GM18951 (cell line): ENCODE results near the gene EEF1G.
"Not testable (repeated sequence)": the region's sequence is repeated elsewhere in the genome, so short reads cannot be mapped to it uniquely, and the experiment has no call there.

Source experiments
- POLR2A ChIP-seq: IDR thresholded peaks from 4 replicates; pipeline ENCODE4 v1.6.1; 2011; ENCODE audit warnings: mild to moderate bottlenecking; ENCODE audit not compliant: insufficient read length, insufficient read depth; ENCODE audit errors: extremely low read depth
- in situ Hi-C: fragments of 300-500 bp; cut with MboI; formaldehyde crosslinking; loops from one replicate; pipeline ENCODE4 v1.12.0; 2022; ENCODE audit warnings: low sequenced_read_pairs, mixed read lengths, inconsistent platforms; ENCODE audit not compliant: unreplicated experiment

Gene EEF1G

GRCh38 chr11:62599069-62599696 is 25.5 kb upstream of the EEF1G start:
- in situ Hi-C loops: no loop called here
- no peak for TF ChIP-seq POLR2A

GRCh38 chr11:62595124-62595523 is 21.4 kb upstream of the EEF1G start:
- in situ Hi-C loops: no loop called here
- TF ChIP-seq POLR2A: no peak

DNA sequence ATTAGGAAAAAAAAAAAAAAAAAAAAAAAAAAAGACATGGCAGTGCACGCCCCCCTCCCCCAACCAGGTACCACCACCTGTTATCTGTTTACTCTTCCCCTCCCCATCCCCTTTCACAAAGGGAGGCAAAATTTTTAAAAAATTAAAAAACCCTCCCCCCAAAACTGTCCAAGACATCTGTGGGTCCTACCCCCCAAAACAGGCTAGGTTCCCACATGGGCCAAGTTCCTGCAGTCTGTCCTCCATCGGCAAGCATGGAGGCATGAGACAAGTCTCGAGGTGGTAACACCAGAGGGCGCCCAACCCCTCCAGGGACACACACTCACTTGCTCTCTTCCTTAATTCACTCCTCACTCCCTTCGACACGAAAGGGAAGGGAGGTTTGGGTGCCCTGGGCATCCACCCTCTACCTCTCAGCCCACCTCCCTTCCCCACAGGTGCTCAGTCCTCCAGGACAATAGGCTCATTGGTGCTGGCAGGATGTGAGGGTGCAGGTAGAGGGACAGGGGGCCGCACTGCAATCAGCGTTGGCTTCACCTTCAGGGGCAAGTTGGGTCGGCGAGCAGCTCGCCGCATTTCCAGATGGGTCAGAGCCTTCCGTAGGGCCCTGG is 19.8 kb upstream of the EEF1G start:
- in situ Hi-C loops: no loop called here
- peak; percentile 18 for TF ChIP-seq POLR2A

- TF ChIP-seq POLR2A: no peak
- in situ Hi-C loops: no loop called here
These were observed 19.3 kb upstream of the EEF1G start for GRCh38 chr11:62592989-62593421.

DNA sequence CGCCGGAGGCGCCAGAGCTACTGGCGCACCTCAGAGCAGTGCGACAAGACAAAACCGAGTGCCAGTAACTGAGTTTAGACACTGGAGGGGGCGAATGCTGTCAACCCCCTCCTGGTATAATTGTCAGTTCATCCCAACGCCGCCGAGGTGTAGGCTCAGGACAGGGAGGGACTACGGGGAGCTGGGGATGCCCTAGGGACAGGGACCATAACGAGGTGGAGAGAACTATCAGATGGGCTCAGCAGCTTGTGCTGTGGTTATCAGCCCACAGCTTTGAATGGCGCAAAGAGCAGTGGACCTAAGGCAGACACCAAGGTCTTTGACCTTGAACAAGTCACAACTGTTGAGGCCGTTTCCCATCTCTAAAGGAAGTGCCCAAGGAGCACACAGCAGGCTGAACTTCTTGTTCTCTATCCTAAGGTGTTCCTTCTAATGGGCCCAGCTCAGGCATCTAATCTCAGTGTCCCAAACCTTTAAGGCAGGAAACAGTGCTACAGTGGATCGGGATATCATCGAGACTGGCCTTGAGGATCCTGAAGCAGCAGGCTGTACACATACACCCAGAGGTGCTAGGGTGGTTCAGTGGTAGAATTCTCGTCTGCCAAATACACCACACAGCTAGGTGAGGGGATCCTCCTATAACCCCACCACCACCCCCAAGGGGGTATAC is 18.6 kb upstream of the EEF1G start:
- in situ Hi-C loops: no loop called here
- TF ChIP-seq POLR2A: no peak

GRCh38 chr11:62591448-62592145 is 17.9 kb upstream of the EEF1G start, which contains the start of gene TUT1:
TUT1 (minus strand) TSS chr11:62591523; CDS start chr11:62591485, 38 bp downstream.
- in situ Hi-C loops: no loop called here
- TF ChIP-seq POLR2A: peak; percentile 97

- in situ Hi-C loops: no loop called here
- TF ChIP-seq POLR2A: no peak
These were observed 15.4 kb upstream of the EEF1G start for GRCh38 chr11:62588966-62589637.

GRCh38 chr11:62585356-62585755 is 11.7 kb upstream of the EEF1G start:
- in situ Hi-C loops: not testable (repeated sequence)

DNA sequence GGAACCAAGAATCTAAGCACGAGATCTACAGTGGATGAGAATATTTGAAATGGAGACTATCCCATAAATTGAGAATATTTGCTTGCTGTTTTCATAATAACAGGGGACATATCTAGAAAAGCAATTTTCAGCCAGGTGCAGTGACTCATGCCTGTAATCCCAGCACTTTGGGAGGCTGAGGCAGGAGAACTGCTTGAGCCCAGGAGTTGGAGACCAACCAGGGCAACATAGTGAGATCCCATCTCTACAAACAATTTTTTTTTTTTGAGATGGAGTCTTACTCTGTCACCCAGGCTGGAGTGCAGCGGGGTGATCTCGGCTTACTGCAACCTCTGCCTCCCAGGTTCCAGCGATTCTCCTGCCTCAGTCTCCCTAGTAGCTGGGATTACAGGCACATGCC is 8.0 kb upstream of the EEF1G start:
- in situ Hi-C loops: not testable (repeated sequence)

DNA sequence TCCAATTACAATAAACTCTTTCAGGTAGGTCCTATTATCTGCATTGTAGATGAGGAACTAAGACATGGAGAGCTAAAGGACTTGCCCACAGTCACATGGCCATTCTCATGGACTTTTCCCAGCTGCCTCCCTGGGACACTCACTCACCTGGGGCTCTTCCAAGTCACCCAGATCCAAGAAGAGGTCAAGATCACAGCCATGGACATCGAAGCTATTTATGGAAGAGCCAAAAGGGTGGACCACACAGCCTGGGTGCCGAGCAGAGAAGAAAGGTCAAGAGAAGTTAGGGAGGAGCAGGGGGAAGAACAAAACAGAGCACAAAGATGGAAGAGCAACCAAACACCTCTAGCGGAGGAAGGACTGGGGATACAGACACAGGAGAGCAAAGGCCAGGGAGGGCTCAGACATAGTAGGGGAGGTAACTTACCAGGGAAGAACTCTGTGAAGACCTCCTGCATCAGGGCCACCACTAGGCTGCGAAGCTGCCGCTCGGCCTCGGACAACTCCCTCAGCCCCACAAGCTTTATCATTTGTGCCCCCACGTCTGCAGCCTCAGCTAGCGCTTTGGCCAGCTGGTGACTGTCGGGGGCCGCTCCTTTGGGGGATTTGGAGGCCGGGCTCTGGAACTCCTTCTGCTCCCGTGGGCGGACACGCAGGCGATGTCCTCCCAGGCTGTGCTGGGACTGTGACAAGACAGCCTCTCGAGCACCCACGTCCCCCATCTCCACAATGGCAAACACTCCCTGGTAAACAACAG is 7.4 kb upstream of the EEF1G start:
- in situ Hi-C loops: no loop called here
- no peak for TF ChIP-seq POLR2A

DNA sequence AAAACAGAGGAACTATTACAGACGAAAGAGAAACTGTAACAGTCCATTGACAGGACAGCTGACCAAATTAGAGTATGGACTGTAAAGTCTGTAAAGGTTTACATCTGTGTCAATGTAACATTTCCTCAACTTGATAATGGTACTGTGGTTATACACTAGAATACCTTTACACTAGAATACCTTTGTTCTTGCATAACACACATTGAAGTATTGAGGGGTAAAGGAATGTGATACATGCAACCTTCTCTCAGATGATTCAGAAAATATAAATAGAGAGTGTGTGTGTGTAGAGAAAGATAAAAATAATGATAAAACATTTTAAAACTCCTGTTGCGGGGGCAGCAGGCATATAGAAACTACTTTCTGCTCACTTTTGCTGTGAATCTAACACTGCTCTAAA is 5.6 kb upstream of the EEF1G start:
- in situ Hi-C loops: no loop called here
- no peak for TF ChIP-seq POLR2A

DNA sequence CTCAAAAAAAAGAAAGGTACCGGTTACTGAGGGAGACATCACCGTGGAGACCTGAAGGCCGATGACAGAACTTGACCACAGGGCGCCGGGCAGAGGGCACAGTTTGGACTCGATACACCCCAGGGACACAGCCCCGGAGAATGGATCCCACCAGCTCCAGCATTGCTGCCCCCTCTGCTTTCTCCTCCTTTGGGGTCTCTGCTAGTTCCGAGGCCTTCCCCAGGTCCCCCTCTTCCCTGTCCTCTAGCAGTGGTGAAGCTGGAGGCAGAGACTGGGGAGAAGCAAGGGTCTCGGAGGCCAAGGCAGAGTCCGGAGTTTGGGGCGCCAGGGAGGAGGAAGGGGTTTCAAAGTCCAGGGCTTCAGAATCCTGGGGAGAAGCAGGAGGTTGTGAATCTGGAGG is 4.8 kb upstream of the EEF1G start:
- in situ Hi-C loops: no loop called here

GRCh38 chr11:62577046-62577714 is 3.5 kb upstream of the EEF1G start:
- TF ChIP-seq POLR2A: no peak
- in situ Hi-C loops: no loop called here

More for the DNA sequence above, 4.8 kb upstream of the EEF1G start:
- TF ChIP-seq POLR2A: no peak
